GM23338 (cell line): ENCODE measurements around the gene CYFIP1. TPM values are rescaled to one million over a fixed set of nuclear protein-coding genes. Genes with fewer than 3 reads are reported as not detected.

Experiments used
- ATAC-seq: fragments of 200-7000 bp; cut with Tn5 transposase; 3 replicates; pipeline ENCODE4 v1.9.1; 2020
- DNase-seq: peaks from one replicate; pipeline ENCODE4 v3.0.0-alpha.2; 2015; ENCODE audit warnings: low spot score
- H2AFZ ChIP-seq: fragments of 200-600 bp; sonication (generic); 2 replicates; pipeline ENCODE4 v1.8.0; 2016; ENCODE audit warnings: antibody characterized with exemption, mild to moderate bottlenecking, moderate library complexity
- H3F3A ChIP-seq: fragments of 200-600 bp; sonication (generic); replicated peaks from 2 replicates; pipeline ENCODE4 v1.8.0; 2017; ENCODE audit warnings: antibody characterized with exemption, mixed run types, low read depth
- H3K27ac ChIP-seq: fragments of 200-600 bp; sonication (generic); 2 replicates; pipeline ENCODE4 v1.6.1; 2016; ENCODE audit warnings: low read depth
- H3K27me3 ChIP-seq: fragments of 200-600 bp; sonication (generic); 2 replicates; pipeline ENCODE4 v1.8.0; 2016; ENCODE audit warnings: mild to moderate bottlenecking, mixed run types, moderate library complexity; ENCODE audit not compliant: insufficient read depth
- H3K36me3 ChIP-seq: fragments of 200-600 bp; sonication (generic); 2 replicates; pipeline ENCODE4 v1.8.0; 2016; ENCODE audit warnings: mild to moderate bottlenecking; ENCODE audit not compliant: insufficient read depth
- H3K4me1 ChIP-seq: fragments of 200-600 bp; sonication (generic); 2 replicates; pipeline ENCODE4 v1.8.0; 2016; ENCODE audit warnings: mild to moderate bottlenecking, moderate library complexity; ENCODE audit not compliant: insufficient read depth
- H3K4me2 ChIP-seq: fragments of 200-600 bp; sonication (generic); 2 replicates; pipeline ENCODE4 v1.7.1; 2017; ENCODE audit warnings: mixed run types
- H3K4me3 ChIP-seq: fragments of 200-600 bp; sonication (generic); 2 replicates; pipeline ENCODE4 v1.6.1; 2016; ENCODE audit warnings: mixed run types
- H3K79me2 ChIP-seq: fragments of 200-600 bp; sonication (generic); replicated peaks from 2 replicates; pipeline ENCODE4 v1.8.0; 2017; ENCODE audit warnings: mild to moderate bottlenecking; ENCODE audit not compliant: insufficient read depth
- H3K9me2 ChIP-seq: fragments of 200-600 bp; sonication (generic); 2 replicates; pipeline ENCODE4 v1.8.0; 2017; ENCODE audit not compliant: insufficient read depth
- H4K20me1 ChIP-seq: fragments of 200-600 bp; sonication (generic); replicated peaks from 2 replicates; pipeline ENCODE4 v1.8.0; 2017; ENCODE audit warnings: mild to moderate bottlenecking; ENCODE audit not compliant: insufficient read depth
- H3K27ac Mint-ChIP-seq: 2 replicates; pipeline ENCODE4 v1.8.0; 2020; ENCODE audit warnings: inconsistent platforms, mild to moderate bottlenecking, moderate library complexity, mixed read lengths
- H3K27me3 Mint-ChIP-seq: 3 replicates; pipeline ENCODE4 v1.8.0; 2022; ENCODE audit warnings: low read depth, mild to moderate bottlenecking, moderate library complexity, mixed read lengths, inconsistent platforms; ENCODE audit not compliant: insufficient read depth, poor library complexity
- H3K36me3 Mint-ChIP-seq: 3 replicates; pipeline ENCODE4 v1.8.0; 2021; ENCODE audit warnings: low read depth, mild to moderate bottlenecking, inconsistent platforms, moderate library complexity, mixed read lengths
- H3K4me1 Mint-ChIP-seq: 3 replicates; pipeline ENCODE4 v1.8.0; 2020; ENCODE audit warnings: mild to moderate bottlenecking, inconsistent platforms, mixed read lengths
- H3K4me3 Mint-ChIP-seq: 3 replicates; pipeline ENCODE4 v1.8.0; 2021; ENCODE audit warnings: moderate library complexity, mild to moderate bottlenecking, inconsistent platforms, mixed read lengths
- H3K9me3 Mint-ChIP-seq: 3 replicates; pipeline ENCODE4 v1.8.0; 2020; ENCODE audit warnings: moderate library complexity, mild to moderate bottlenecking, inconsistent platforms, mixed read lengths
- CREB1 ChIP-seq: fragments of 250-450 bp; sonication (Bioruptor Pico); IDR thresholded peaks from 2 replicates; pipeline ENCODE4 v1.5.0; 2020; ENCODE audit warnings: low read depth, mild to moderate bottlenecking, moderate library complexity
- ETS1 ChIP-seq: IDR thresholded peaks from 2 replicates; pipeline ENCODE4 v1.6.1; 2016; ENCODE audit warnings: antibody characterized with exemption
- EZH2 ChIP-seq: fragments of 200-600 bp; sonication (generic); IDR thresholded peaks from one replicate; pipeline ENCODE4 v1.8.0; 2017; ENCODE audit warnings: antibody characterized with exemption, mild to moderate bottlenecking, low read depth; ENCODE audit not compliant: unreplicated experiment
- EZH2phosphoT487 ChIP-seq: fragments of 200-600 bp; sonication (generic); IDR thresholded peaks from one replicate; pipeline ENCODE4 v1.8.1; 2018; ENCODE audit warnings: antibody characterized with exemption; ENCODE audit not compliant: unreplicated experiment
- JUNB ChIP-seq: IDR thresholded peaks from one replicate; pipeline ENCODE4 v1.6.1; 2016; ENCODE audit warnings: antibody characterized with exemption; ENCODE audit not compliant: unreplicated experiment
- NANOG ChIP-seq: IDR thresholded peaks from 2 replicates; pipeline ENCODE4 v1.6.1; 2016; ENCODE audit warnings: antibody characterized with exemption, borderline replicate concordance
- POLR2AphosphoS5 ChIP-seq: IDR thresholded peaks from 2 replicates; pipeline ENCODE4 v1.6.1; 2016; ENCODE audit warnings: antibody characterized with exemption, low read depth
- REST ChIP-seq: IDR thresholded peaks from one replicate; pipeline ENCODE4 v1.6.1; 2018; ENCODE audit warnings: antibody characterized with exemption; ENCODE audit not compliant: unreplicated experiment
- STAT1 ChIP-seq: IDR thresholded peaks from one replicate; pipeline ENCODE4 v1.6.1; 2016; ENCODE audit warnings: antibody characterized with exemption; ENCODE audit not compliant: unreplicated experiment
- ZNF114 ChIP-seq: fragments of 250-450 bp; sonication (Bioruptor Pico); IDR thresholded peaks from 2 replicates; pipeline ENCODE4 v1.5.0; 2020; ENCODE audit warnings: mild to moderate bottlenecking, moderate library complexity
- ZNF331 ChIP-seq: fragments of 250-450 bp; sonication (Bioruptor Pico); IDR thresholded peaks from 2 replicates; pipeline ENCODE4 v1.5.0; 2020; ENCODE audit warnings: low read depth, mild to moderate bottlenecking, moderate library complexity
- polyA plus RNA-seq: library from polyadenylated mRNA; unstranded; fragments of >200 nt; fragmentation: Nextera tagmentation; extraction: Ambion mirVana; gene quantifications from 2 replicates; pipeline ENCODE4 v1.2.1, GENCODE V29; 2016
- total RNA-seq: library from RNA; depleted of rRNA; stranded (reverse); fragments of >200 nt; shearing (Covaris generic); gene quantifications from 2 replicates; pipeline ENCODE4 v1.2.3, GENCODE V29; 2014
- TF ChIP-seq, protein P1 (sequence below), 2 experiments: fragments of 200-600 bp in 1 of 2; sonication (generic) in 1 of 2; conservative IDR thresholded peaks; 2 replicates each; pipeline versions ENCODE4 v1.5.1 to v1.6.1; 2016 to 2017; ENCODE audit warnings: antibody characterized with exemption in 2 of 2, low read depth in 2 of 2, mild to moderate bottlenecking in 2 of 2, moderate library complexity in 1 of 2
- TF ChIP-seq, protein P2 (sequence below): fragments of 250-450 bp; sonication (Bioruptor Pico); IDR thresholded peaks from 2 replicates; pipeline ENCODE4 v1.5.0; 2020; ENCODE audit warnings: mild to moderate bottlenecking, moderate library complexity

The CYFIP1 gene
- total and polyA plus RNA-seq, 2 experiments from 2014 or later = 20.0 to 73.9 TPM

GRCh38 chr15:22868928-22869327 lies 111.2 kb downstream of the CYFIP1 start:
- H3K9me3 Mint-ChIP-seq = no peaks in the 10 kb centered on the region; the same call in 2 of the 3 replicates
- Histone ChIP-seq H3K9me2 (no peaks in the 10 kb centered on the region), H3K36me3 (peaks cover 40% of the 10 kb centered on the region), H3K4me1 (no peaks in the 10 kb centered on the region), H3K79me2 (peaks cover 18% of the 10 kb centered on the region), H2AFZ (no peak overlapping the region), H3K27me3 (no peaks in the 10 kb centered on the region), H4K20me1 (peaks cover 22% of the 10 kb centered on the region), H3K4me3 (no peak overlapping the region), H3F3A (0 out of 2 replicates have a peak, but pooled peaks cover 3% of the 10 kb centered on the region), H3K27ac (no peak overlapping the region), H3K4me2 (no peak overlapping the region)
- H3K27ac Mint-ChIP-seq = no peak overlapping the region
- H3K4me3 Mint-ChIP-seq = no peak overlapping the region
- TF ChIP-seq ZNF114 (CRISPR knock-in tag) (no peak), STAT1 (no peak), CREB1 (CRISPR knock-in tag) (no peak), NANOG (no peak), POLR2AphosphoS5 (no peak), EZH2 (no peak), EZH2phosphoT487 (no peak), ETS1 (no peak), REST (no peak), ZNF331 (CRISPR knock-in tag) (no peak), JUNB (no peak)
- TF ChIP-seq, protein P1, sequence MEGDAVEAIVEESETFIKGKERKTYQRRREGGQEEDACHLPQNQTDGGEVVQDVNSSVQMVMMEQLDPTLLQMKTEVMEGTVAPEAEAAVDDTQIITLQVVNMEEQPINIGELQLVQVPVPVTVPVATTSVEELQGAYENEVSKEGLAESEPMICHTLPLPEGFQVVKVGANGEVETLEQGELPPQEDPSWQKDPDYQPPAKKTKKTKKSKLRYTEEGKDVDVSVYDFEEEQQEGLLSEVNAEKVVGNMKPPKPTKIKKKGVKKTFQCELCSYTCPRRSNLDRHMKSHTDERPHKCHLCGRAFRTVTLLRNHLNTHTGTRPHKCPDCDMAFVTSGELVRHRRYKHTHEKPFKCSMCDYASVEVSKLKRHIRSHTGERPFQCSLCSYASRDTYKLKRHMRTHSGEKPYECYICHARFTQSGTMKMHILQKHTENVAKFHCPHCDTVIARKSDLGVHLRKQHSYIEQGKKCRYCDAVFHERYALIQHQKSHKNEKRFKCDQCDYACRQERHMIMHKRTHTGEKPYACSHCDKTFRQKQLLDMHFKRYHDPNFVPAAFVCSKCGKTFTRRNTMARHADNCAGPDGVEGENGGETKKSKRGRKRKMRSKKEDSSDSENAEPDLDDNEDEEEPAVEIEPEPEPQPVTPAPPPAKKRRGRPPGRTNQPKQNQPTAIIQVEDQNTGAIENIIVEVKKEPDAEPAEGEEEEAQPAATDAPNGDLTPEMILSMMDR (conservative IDR thresholded peaks at IDR 0.05; ENCODE audit: low read depth in 2 of 2) = no peak
- TF ChIP-seq, protein P2, sequence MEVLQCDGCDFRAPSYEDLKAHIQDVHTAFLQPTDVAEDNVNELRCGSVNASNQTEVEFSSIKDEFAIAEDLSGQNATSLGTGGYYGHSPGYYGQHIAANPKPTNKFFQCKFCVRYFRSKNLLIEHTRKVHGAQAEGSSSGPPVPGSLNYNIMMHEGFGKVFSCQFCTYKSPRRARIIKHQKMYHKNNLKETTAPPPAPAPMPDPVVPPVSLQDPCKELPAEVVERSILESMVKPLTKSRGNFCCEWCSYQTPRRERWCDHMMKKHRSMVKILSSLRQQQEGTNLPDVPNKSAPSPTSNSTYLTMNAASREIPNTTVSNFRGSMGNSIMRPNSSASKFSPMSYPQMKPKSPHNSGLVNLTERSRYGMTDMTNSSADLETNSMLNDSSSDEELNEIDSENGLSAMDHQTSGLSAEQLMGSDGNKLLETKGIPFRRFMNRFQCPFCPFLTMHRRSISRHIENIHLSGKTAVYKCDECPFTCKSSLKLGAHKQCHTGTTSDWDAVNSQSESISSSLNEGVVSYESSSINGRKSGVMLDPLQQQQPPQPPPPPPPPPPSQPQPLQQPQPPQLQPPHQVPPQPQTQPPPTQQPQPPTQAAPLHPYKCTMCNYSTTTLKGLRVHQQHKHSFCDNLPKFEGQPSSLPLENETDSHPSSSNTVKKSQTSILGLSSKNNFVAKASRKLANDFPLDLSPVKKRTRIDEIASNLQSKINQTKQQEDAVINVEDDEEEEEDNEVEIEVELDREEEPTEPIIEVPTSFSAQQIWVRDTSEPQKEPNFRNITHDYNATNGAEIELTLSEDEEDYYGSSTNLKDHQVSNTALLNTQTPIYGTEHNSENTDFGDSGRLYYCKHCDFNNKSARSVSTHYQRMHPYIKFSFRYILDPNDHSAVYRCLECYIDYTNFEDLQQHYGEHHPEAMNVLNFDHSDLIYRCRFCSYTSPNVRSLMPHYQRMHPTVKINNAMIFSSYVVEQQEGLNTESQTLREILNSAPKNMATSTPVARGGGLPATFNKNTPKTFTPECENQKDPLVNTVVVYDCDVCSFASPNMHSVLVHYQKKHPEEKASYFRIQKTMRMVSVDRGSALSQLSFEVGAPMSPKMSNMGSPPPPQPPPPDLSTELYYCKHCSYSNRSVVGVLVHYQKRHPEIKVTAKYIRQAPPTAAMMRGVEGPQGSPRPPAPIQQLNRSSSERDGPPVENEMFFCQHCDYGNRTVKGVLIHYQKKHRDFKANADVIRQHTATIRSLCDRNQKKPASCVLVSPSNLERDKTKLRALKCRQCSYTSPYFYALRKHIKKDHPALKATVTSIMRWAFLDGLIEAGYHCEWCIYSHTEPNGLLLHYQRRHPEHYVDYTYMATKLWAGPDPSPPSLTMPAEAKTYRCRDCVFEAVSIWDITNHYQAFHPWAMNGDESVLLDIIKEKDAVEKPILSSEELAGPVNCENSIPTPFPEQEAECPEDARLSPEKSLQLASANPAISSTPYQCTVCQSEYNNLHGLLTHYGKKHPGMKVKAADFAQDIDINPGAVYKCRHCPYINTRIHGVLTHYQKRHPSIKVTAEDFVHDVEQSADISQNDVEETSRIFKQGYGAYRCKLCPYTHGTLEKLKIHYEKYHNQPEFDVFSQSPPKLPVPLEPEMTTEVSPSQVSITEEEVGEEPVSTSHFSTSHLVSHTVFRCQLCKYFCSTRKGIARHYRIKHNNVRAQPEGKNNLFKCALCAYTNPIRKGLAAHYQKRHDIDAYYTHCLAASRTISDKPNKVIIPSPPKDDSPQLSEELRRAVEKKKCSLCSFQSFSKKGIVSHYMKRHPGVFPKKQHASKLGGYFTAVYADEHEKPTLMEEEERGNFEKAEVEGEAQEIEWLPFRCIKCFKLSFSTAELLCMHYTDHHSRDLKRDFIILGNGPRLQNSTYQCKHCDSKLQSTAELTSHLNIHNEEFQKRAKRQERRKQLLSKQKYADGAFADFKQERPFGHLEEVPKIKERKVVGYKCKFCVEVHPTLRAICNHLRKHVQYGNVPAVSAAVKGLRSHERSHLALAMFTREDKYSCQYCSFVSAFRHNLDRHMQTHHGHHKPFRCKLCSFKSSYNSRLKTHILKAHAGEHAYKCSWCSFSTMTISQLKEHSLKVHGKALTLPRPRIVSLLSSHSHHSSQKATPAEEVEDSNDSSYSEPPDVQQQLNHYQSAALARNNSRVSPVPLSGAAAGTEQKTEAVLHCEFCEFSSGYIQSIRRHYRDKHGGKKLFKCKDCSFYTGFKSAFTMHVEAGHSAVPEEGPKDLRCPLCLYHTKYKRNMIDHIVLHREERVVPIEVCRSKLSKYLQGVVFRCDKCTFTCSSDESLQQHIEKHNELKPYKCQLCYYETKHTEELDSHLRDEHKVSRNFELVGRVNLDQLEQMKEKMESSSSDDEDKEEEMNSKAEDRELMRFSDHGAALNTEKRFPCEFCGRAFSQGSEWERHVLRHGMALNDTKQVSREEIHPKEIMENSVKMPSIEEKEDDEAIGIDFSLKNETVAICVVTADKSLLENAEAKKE (CRISPR knock-in tag) = no peak
- peaks cover 12% of the 10 kb centered on the region for H3K4me1 Mint-ChIP-seq
- H3K27me3 Mint-ChIP-seq = peaks cover 14% of the 10 kb centered on the region
- no peak for DNase-seq
- peaks cover 90% of the 10 kb centered on the region for H3K36me3 Mint-ChIP-seq
- ATAC-seq = no peak
